ENCODE data around the gene ENTPD8.
A peak's percentile ranks its signal among the peaks of the same experiment; 100 is the strongest.
"Not testable (repeated sequence)": the region's sequence is repeated elsewhere in the genome, so short reads cannot be mapped to it uniquely, and the experiment has no call there.

Gene ENTPD8

GRCh38 chr9:137390553-137391410, 50.4 kb downstream of the ENTPD8 start:
- no peak for DNase-seq

GRCh38 chr9:137389428-137389746, 51.8 kb downstream of the ENTPD8 start:
- no peak for DNase-seq

- no peak for DNase-seq
Observed at GRCh38 chr9:137388589-137389427, 52.3 kb downstream of the ENTPD8 start.

GRCh38 chr9:137387891-137388560, 53.1 kb downstream of the ENTPD8 start:
- no peak for DNase-seq

GRCh38 chr9:137387114-137387890, 53.9 kb downstream of the ENTPD8 start:
- peak in 2 of 4 experiments; percentile 41 to 57 for DNase-seq

- not testable (repeated sequence) for DNase-seq
Observed at GRCh38 chr9:137386507-137387113, 54.5 kb downstream of the ENTPD8 start.

- DNase-seq: no peak
Observed at GRCh38 chr9:137385061-137385655, 56.0 kb downstream of the ENTPD8 start.

Measured in activated naive CD4-positive, alpha-beta T cell (primary cell).